ENCODE measurements around the gene UQCRQ.

The UQCRQ gene

GRCh38 chr5:132830436-132831094 is 35.9 kb upstream of the UQCRQ start, which contains the start of gene SHROOM1:
Gene SHROOM1 (minus strand): TSS chr5:132830647. CDS start chr5:132826140, 4,507 bp downstream.
- DNase-seq: no peak

GRCh38 chr5:132831095-132831860 is 35.2 kb upstream of the UQCRQ start:
- no peak for DNase-seq
- H3K4me3 ChIP-seq (ENCODE audit: low read depth in 1 of 2, low read length in 2 of 2): no peak overlapping the region; a peak in 1 of 4 replicates
- no peak overlapping the region for H2AFZ ChIP-seq (ENCODE audit: low read depth, low read length)

More at GRCh38 chr5:132830436-132831094, 35.9 kb upstream of the UQCRQ start, which contains the start of gene SHROOM1:
- Histone ChIP-seq H3K4me3 (ENCODE audit: low read depth in 1 of 2, low read length in 2 of 2) (peak within 1 kb of the TSS; percentile 11 to 54; a peak in 3 of 4 replicates), H3K36me3 (ENCODE audit: insufficient read depth, low read length) (no peaks in the 10 kb centered on the region; the same call in 1 of the 2 replicates), H3K27ac (ENCODE audit: low read length) (no peak within 1 kb of the TSS), H3K79me2 (ENCODE audit: insufficient read depth, low read length) (no peaks in the 10 kb centered on the region), H3K4me2 (ENCODE audit: insufficient read depth, low read length) (peak within 1 kb of the TSS; percentile 73), H3K4me1 (ENCODE audit: insufficient read depth, low read length) (peaks cover 13% of the 10 kb centered on the region), H3K9ac (ENCODE audit: low read depth, low read length) (peak within 1 kb of the TSS; percentile 54), H3K27me3 (ENCODE audit: insufficient read depth, low read length, poor library complexity) (peaks cover 43% of the 10 kb centered on the region), H3K9me3 (ENCODE audit: insufficient read depth, low read length, severe bottlenecking) (no peaks in the 10 kb centered on the region), H2AFZ (ENCODE audit: low read depth, low read length) (peak within 1 kb of the TSS; percentile 68), H4K20me1 (ENCODE audit: insufficient read depth, low read length) (no peaks in the 10 kb centered on the region)
- peak; percentile 45 for ATAC-seq (ENCODE audit: insufficient read depth, low read depth)
- no peak for TF ChIP-seq CTCF (IDR thresholded peaks at IDR 0.05; ENCODE audit: borderline replicate concordance, extremely low read depth, low read length, poor library complexity, severe bottlenecking)

DNA sequence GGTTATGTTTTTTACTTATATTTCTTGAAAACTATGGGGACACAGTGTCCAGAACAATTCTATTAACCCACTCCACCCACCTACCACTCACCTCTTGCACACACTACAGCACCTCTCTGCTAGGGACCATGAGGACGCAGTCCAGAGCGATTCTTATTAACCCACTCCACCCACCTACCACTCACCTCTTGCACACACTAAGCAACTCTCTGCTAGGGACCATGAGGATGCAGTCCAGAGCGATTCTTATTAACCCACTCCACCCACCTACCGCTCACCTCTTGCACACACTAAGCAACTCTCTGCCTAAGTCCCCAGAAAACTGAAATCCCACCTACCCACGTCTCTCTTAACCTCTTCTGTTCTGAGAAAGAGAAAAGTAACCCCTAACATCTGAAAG is 33.8 kb upstream of the UQCRQ start:
- H3K79me2 ChIP-seq (ENCODE audit: insufficient read depth, low read length): no peaks in the 10 kb centered on the region
- H2AFZ ChIP-seq (ENCODE audit: low read depth, low read length): no peak overlapping the region
- ATAC-seq (ENCODE audit: insufficient read depth, low read depth): no peak
- H3K4me1 ChIP-seq (ENCODE audit: insufficient read depth, low read length): peaks cover 13% of the 10 kb centered on the region
- H4K20me1 ChIP-seq (ENCODE audit: insufficient read depth, low read length): no peaks in the 10 kb centered on the region
- no peak overlapping the region for H3K4me2 ChIP-seq (ENCODE audit: insufficient read depth, low read length)
- no peaks in the 10 kb centered on the region; the same call in 1 of the 2 replicates for H3K36me3 ChIP-seq (ENCODE audit: insufficient read depth, low read length)
- no peak overlapping the region for H3K4me3 ChIP-seq (ENCODE audit: low read depth in 1 of 2, low read length in 2 of 2)
- DNase-seq: no peak
- H3K27ac ChIP-seq (ENCODE audit: low read length): no peak overlapping the region
- no peaks in the 10 kb centered on the region for H3K9me3 ChIP-seq (ENCODE audit: insufficient read depth, low read length, severe bottlenecking)
- H3K27me3 ChIP-seq (ENCODE audit: insufficient read depth, low read length, poor library complexity): peaks cover 36% of the 10 kb centered on the region
- TF ChIP-seq EZH2 (IDR thresholded peaks at IDR 0.05; ENCODE audit: borderline replicate concordance, low read depth, low read length, severe bottlenecking) (no peak), CTCF (IDR thresholded peaks at IDR 0.05; ENCODE audit: borderline replicate concordance, extremely low read depth, low read length, poor library complexity, severe bottlenecking) (no peak)
- H3K9ac ChIP-seq (ENCODE audit: low read depth, low read length): no peak overlapping the region

More at GRCh38 chr5:132831095-132831860, 35.2 kb upstream of the UQCRQ start:
- ATAC-seq (ENCODE audit: insufficient read depth, low read depth): no peak
- H3K4me1 ChIP-seq (ENCODE audit: insufficient read depth, low read length): peaks cover 13% of the 10 kb centered on the region
- no peak overlapping the region for H3K4me2 ChIP-seq (ENCODE audit: insufficient read depth, low read length)
- H3K9me3 ChIP-seq (ENCODE audit: insufficient read depth, low read length, severe bottlenecking): no peaks in the 10 kb centered on the region
- no peaks in the 10 kb centered on the region for H4K20me1 ChIP-seq (ENCODE audit: insufficient read depth, low read length)
- no peak overlapping the region for H3K27ac ChIP-seq (ENCODE audit: low read length)
- TF ChIP-seq EZH2 (IDR thresholded peaks at IDR 0.05; ENCODE audit: borderline replicate concordance, low read depth, low read length, severe bottlenecking): no peak
- TF ChIP-seq CTCF (IDR thresholded peaks at IDR 0.05; ENCODE audit: borderline replicate concordance, extremely low read depth, low read length, poor library complexity, severe bottlenecking): no peak
- H3K79me2 ChIP-seq (ENCODE audit: insufficient read depth, low read length): no peaks in the 10 kb centered on the region
- peaks cover 40% of the 10 kb centered on the region for H3K27me3 ChIP-seq (ENCODE audit: insufficient read depth, low read length, poor library complexity)
- H3K9ac ChIP-seq (ENCODE audit: low read depth, low read length): no peak overlapping the region
- no peaks in the 10 kb centered on the region; the same call in 1 of the 2 replicates for H3K36me3 ChIP-seq (ENCODE audit: insufficient read depth, low read length)
